Stimulated activated CD4-positive, alpha-beta T cell treated with anti-CD3 and anti-CD28 coated beads, Interleukin-2, amount 100 ng/mL, for 24 hours (primary cell): Measurements from ENCODE around the gene LENEP.

Experiments
- DNase-seq, 2 donors: peaks; one replicate each; pipeline ENCODE4 v3.0.0-alpha.2; 2020

Gene LENEP, protein sequence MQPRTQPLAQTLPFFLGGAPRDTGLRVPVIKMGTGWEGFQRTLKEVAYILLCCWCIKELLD

DNA sequence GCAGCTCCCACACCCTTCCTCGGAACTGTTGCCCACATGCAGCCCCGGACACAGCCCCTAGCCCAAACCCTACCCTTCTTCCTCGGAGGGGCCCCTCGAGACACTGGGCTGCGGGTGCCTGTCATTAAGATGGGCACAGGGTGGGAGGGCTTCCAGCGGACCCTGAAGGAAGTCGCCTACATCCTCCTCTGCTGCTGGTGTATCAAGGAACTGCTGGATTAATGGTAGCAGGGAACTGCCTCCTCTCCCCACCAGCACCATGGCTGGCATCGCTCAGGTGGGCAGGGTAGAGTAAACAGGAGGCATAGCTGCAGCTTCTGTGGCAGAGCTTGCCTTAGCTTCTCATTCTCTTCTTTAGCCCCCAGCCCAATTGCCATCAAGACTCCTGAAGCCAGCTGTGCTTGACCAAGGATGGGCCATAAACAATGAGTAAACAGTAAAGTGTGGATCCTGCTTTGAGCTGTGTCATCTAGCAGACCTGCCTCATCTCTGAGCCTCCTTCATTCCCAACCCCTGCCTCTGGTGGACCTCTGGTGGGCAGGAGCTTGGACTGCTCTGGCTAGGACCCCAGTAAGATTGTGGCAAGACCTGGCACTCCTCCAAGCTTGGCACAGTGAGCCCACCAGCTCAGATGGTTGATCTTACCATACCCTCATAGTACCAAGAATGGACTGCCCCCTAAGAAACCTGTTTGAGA lies at the start of gene LENEP:
Gene LENEP (plus strand): TSS at position 15 of the 697 bp plus-strand sequence. CDS start 22 bp downstream, at position 37.
- DNase-seq: no peak

DNA sequence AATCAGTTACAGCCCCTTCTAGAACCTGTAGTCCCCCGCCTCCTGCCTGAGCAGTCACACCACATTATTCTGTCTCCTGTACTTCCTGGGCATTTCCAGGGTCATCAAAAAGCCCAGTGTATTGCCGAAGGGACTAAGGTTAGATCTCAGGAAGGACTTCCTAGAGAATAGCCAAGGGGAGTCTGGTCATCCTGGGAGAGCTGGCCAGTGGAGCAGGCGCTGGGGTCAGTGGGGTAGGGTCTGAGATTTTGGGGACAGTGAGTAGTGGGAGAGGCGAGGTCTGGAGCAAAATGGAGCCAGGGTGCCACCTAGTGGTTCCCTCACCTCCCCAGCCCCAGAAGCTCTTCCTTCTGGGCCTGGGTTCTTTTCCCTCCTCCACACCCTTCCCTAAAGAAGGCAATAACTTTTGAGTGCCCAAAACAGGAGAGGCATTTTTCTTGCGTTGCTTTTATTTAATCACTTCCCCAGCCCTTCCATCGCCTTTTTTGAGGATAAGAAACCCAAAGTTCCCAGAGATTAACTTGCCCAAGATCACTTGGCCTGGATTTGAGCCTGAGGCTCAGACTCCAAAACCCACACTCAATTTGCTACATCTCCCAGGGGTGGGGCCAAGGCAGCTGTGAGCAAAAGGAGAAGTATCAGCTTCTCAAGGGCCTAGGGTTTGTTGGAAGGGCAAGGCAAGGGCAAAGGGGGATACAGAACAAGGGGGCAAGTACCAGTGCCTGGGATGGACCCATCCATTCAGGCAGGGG lies 49.6 kb upstream of the LENEP start:
- DNase-seq: peak; percentile 56

DNA sequence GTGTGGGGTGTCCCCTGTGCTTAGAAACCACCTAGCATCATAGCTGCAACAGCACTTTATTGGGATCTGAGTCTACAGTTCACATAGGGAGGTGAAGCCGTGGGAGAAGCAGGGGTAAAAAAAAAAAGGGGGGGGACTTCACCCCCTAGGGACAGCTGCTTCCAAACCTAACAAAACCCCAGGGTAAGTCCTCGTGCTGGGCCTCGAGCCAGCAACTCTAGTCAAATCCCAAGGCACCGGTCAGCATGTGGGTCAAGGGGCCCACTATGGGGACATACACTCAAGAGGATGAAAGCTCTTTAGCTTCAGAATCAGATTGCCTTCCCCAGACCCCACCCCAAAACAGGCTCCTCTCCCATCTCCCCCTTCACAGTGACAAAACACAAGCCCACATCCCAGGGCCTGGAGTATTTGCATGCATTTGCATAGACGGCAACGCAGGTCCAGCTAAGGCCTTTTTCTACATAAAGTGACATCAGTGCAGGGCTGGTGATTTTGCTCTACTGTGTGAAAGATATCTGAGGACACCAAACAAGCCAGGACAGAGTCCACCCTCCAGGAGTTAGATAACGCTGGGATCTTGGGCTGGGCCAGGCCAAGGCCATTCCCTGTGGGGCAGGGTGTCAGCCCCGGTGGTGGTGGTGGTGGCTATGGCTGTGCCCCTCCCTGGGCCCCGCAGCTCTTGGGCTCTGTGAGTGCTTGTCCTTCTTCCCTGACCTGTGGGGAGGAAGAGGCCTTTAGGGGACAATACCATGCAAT lies 48.8 kb upstream of the LENEP start:
- DNase-seq: no peak

DNA sequence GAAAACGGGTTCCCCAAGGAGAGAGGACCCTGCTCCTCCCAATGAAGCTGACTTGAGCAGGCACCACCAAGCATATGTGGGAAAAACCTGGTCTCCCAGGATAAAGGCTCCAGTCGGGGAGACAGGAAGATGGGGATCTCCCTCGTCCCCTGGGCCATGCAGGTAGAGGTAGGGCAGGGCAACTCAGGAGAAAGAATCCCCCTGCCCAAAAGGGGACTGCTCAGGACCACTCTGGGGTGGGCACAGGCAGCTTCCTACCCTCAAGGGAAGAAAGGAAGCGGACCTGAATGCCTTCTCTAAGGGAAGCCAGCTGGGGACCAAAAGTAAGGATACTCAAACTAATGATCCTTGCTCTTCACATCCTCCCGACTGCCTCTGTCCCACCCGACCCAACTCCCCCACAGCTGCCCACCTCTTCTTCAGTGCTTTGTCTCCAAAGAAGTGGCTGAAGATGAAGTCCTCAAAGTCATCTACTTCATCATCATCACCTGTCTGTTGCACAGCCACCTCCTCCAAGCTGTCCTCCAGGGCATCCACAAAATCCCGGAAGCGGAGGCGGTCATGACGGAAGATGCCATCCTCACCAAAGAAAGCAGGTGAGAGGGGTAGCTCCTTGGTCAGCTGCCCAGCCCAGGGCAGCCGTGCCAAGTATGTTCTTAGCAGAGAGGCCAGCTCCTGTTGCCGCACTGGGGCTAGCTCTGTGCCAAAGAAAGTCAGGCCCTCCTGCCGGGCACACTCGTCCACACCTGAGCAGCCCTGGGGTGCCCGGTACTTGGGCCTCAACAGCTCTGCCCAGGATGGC lies 48.0 kb upstream of the LENEP start:
- DNase-seq: no peak

DNA sequence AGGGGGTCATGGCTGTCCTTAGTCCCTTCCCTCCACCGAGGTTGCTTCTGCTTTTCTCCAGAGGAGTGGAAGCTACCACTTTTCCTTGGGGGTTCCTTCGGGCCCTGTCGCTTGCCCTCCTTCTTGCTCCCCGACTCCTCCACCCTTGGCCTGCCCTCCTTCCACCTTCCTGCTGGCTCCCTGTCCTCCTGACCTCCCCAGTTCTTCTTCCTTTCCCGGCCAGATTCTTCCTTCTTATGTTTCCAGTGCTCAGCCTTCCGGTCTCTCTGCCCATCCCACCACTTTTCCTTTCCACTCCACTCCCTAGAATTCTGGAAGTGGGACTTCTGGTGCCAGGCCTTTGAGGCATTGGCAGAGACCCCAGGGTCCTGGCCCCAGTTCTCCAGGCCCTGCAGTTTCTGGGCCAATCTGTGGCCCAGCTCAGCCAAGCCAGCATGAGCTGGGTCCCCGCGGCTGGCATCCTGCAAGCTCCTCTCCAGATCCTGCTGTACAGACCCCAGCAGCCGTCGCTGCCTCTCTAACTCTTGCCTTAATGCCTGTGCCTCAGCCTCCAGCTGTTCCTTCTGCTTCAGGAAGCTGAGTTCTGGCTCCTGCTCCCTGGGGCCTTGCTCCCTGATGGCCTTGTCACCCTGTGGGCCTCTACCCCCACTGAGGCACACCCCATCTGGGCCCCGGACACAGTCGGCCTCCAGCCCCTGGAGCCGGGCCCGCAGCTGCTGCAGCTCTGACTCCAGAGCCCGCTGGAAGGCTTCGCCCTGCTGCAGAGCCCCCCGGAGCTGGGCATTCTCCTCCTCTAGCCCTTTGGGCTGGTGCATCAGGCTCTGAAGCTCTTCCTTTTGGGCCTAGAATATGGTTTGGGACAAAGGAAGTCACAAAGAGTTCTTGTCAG lies 47.2 kb upstream of the LENEP start:
- DNase-seq: no peak

DNA sequence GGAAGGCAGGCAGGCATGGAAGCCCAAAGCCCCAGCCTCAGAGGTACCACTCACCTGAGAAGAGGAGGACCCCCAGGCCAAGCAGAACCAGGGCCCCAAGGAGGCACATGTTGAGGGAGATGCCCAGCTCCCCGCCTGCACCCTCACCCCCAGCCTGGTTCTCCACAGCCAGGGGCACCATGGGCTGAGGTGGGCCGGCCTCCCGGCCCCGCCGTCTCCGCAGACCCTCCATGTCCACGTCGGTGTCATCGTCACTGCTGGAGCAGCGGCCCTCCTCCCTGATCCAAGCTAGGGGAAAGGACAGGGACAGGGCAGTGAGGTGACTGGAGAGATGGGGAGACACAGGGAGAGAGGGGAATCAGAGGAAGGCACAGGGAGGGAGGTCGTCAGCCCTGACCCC lies 45.3 kb upstream of the LENEP start:
- DNase-seq: no peak

DNA sequence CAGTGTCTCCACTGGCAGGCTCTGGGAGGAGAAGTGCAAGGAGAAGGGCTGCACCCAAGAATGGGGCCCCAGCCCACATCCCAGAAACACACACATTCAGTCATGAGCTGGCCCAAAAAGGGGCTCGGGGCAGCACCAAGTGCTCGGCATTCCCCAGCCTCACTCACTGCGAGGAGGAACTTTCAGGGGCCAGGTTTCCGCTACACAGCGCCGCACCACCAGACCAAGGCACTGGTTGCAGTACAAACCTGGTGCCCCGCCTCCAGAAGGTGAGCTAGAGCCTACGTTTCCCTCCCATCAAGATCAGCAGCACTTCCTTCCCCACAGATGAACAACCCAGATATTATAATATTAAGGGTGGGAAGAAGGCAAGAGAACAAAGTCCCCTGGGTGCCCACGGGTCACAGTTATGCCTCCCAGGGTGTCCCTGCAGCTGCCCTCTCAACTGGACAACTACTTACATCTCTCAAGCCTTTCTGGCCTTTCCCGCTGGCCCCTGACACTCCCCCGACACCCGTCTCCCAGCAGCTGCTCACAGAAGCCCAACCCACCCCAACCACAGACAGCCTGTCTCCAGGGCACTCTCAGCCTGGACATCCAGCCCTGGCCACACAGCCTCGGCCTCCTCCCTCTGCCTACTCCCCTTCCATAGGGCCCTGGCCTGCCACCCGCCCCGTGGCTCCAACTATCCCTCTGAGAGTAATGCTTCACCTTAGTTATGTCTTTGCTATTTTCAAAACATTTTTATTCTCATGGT lies 41.3 kb upstream of the LENEP start:
- peak; percentile 69 to 72 for DNase-seq

DNA sequence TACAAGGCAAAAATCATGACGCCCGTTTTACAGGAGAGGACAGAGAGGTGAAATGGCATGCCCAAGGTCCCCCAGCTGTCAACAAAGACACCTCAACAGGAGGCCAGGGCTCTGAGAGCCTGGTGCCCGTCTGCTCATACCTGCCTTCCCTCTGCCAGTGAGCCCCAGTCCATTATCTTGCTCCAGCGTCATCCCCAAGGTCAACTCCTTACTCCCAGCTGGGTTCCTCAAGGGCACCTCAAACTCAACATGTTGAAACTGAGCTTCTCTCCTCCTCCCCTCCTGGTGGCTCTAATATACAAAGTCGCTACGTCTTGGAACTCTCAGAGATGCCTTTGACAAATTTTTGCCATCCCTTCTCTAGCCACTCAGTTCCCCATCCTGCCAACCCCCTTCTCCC lies 40.7 kb upstream of the LENEP start:
- no peak for DNase-seq

DNA sequence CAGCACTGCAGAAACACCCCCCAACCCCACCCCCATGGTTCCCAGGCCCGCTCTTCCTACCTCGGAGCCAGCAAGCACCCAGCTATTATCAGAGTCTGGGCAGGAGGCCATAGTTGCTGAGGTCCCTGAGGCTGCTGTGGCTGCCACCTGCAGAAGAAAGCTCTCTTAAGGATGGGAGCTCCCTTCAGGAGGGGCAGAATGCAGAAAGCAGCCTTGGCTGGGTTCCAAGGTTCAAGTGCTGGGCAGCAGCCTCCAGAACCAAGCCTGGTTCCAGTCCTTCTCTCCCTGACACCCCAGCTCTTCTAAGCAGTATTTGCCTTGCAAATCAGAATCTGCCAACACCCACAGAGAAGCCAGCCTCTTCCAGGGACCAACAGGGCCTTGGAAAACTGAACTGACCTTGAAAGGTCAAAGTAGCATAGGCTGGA lies 39.8 kb upstream of the LENEP start:
- no peak for DNase-seq

DNA sequence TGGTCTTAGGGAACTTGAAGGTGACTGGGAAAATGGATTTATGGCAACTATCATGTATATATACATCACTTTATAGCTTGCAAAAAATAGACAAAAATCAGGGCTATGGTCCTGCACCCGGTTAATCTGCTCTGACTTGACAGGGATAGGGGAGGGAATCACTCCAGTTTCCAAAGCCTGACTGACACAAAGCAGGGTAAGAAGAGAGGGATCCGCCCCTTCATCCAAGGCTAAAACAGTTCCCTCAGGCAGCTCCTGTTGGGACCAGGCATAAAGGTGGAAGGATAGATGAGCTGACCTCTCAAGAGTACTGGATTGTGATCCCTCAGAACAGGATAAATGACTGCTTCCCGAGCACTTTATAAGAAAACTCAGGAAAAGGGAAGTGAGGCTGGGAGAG lies 38.8 kb upstream of the LENEP start:
- DNase-seq: no peak

DNA sequence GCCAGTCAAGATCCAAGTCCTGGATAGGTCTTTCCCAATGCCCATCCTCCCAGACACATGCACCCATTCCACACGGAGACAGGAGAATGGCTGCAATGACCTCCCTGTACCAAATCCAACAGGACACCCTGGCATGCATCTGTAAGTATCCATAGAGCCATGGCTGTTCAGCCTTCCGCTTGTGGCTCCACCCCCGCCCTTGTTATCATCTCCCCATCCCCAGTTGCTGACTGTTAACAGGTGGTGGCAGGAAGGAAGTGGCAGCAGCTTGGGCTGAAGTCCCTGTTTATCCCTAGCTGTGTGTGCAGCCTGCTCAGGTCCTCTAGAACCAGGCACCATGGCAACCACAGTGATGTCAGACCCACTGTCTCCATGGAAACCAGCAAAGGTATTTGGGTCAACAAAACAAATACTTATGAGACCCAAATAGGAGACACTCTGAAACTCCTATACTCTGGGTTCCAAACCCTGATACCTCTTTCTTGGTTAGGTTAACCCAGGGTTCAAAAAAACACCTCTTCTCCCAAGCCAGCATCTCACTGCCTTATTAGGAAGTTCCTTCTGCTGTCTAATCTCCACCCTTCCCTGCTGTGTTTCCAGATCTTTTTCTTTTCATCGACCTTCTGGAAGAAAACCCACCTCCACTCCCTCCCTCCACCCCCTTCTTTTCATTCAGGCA lies 38.2 kb upstream of the LENEP start:
- DNase-seq: peak; percentile 73 to 81

DNA sequence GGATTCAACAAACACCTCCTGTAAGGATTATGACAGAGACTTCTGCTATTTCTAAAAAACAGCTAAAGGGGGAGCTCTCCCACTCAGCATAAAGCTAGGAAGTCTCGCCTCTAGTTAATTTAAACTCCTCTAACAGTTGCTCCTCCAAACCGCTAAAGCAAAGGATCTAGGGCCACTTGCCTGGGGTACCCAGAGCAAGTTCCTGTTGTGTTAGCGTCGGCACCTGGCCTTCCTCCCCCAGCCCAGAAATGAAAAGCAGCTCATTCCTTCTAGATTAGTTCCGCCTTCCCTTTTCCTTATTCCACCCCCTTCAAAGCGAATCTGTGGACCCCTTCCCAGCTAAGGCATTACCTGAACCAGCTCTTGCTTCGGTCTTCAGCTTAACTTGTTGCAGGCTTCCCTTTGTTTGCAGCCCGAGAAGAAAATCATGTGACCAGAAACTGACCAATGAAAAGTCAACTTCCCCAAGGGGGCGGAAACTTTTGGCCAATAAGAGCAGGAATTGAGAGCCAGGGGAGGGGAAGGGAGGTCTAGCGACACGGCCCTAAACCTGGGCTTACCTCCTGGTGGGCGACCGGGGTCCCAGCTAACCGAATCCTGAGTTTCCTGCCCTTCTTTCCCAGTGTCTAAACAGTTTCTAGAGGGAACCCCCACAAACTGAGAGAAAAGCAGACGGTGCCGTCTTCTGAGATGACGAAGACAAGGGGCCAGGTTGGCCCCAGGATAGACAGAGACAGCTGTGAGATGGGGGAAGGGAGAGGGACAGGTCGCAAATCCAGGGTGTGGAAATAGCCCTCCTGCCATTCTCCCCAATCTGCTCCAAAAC lies 37.5 kb upstream of the LENEP start, which contains the start of gene PBXIP1:
Gene PBXIP1 (minus strand): TSS at position 382 of the 826 bp plus-strand sequence. CDS start 2,378 bp downstream, outside the sequence.
- peak; percentile 72 to 82 for DNase-seq

DNA sequence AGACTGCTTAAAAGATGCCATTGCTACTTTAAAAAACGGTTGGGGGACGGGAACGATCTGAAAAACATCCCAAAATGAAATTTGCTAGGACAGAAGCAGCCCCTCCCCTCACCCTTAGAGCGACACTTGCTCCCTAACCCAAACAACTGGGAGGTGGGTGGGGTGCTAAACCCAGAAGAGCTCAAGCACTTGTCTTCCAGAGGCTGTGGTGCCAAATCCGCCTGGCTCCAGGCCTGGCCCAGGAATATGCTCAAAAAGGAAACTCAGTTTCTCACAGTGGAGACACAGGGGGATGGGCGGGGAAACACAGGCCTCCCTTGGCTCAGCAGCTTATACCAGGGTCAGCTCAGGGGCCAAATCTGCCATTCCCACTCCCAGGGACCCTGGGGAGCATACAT lies 36.8 kb upstream of the LENEP start:
- no peak for DNase-seq

DNA sequence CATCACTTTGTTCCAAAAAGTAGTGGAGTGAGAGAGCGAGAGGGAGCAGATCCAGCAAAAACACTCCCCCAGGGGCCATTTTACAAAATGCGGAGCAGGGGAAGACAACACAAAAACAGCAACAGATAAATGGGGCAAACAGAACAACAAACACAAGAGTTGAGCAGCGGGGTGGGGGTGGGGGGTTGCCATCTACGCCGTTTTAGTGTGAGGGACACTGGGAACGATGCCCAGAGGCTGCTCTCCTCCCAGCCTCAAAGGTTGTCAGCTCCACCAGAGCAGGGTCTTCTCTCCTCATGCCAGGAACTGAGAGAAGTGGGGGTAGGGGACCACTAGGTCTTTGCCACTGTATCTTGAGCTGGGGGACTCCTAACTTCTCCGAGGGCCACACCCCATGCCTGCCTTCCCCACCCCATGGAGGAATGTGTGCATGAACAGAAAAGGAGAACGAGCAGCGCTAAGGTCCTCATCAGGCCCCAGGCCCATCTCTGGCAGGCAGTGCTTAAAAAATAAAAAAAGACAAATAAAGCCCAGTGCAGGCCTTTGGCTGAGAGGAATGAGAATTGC lies 36.2 kb upstream of the LENEP start:
- no peak for DNase-seq

DNA sequence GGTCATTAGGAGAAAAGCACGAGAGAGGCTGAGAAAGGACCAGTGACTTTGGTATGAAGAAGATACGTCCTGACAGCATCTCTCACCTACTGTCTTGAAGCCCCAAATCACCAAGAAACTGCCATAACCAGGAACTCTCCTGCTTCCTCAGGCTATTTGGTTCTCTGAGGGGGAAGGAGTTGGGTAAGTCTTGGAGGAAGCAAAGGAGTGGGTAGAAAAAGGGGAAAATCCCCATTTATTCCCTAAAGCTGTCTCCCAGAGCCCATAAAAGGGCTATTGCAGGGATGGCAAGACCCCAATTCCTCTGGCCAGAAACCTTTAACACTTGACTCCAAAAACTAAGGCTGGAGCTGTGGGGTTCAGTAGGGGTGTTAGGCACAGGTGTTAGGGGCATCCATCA lies 35.4 kb upstream of the LENEP start:
- DNase-seq: no peak

DNA sequence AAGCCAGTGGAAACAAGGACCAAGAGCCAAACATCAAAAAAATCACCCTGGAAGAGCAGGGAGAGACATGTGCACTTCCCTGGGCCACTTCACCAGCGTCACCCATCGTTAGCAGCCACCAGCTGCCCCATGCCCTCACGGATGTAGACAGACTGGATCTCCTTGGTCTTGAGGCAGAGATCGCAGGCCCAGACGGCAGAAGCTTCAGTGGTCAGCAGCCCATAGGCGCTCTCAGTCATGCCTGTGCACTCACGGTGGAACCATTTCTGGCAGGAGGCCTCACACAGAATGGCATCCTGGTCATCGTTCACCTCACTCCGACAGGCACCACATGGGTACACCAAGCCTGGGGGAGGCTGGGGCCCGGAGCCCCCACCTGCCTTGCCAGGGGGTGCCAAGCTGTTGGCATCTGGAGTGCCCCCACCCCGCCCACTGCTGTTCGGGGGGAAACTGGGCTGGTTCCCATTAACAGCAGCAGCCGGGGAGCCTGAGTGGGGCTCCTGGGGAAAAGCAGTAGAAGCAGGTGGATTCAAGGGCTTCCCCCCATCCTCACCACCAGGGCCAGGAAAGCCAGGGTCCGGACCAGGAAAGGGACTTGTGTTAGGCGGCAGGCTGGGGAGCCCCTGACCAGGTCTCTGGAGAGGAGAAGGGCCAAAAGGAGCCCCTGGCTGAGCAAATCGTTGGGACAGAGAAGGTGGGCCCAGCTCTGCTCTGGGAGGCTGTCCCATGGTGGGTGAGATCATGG lies 34.5 kb upstream of the LENEP start:
- DNase-seq: no peak

DNA sequence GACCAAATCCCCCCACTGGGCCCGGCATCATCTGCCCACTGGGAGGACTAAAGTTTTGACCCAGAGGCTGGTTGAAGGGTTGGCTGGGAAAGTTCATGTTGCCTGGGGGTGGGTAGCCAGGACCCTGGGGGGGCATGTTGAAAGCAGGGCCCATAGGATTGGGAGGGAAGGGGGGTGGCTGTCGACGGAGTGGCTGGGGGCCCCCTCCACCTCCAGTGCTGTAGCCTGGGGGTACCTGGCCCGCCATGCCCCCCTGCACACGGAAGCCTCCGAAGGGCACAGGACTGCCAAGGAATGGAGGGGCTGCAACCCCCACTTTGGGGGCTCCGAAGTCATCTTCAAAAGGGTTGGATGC lies 34.0 kb upstream of the LENEP start:
- no peak for DNase-seq

DNA sequence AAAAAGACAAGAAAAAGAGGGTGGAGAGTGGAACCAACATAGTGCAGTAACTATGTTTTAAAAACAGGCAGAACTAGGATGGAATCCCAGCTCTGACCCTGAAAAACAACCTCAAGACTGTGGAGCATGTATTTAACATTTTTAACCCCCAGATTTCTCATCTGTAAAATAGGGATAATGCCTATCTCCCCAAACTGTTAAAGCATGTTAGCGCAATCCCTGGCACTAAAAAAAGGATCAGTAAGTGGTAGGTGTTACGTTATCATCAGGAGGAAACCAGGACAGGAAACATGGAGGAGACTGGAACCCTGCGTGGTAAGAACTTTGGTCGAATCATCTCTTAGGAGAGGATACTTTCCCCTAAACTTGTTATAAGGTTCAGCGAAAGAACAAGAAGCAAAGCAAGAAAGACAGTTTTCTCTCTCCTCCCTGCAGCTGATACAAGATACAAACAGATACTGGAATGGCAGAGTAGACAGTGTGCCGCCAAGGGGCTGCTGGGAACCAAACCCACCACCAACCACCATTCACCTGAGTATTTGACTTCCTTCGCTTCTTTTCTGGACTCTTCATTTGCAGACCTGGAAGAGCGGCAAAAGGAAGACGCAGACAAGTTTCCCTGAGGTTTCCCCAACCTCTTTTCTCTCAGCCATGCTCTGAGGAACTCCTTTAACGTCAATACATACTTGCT lies 32.8 kb upstream of the LENEP start:
- no peak for DNase-seq
